ENCODE measurements around the gene CDK14.

GRCh38 chr7:91029688-91030087, 433.6 kb downstream of the CDK14 start:
- TF ChIP-seq POLR2A (IDR thresholded peaks at IDR 0.05; ENCODE audit: low read depth, low read length) (no peak), POLR2AphosphoS5 (IDR thresholded peaks at IDR 0.05; ENCODE audit: low read depth, low read length) (no peak)
